ENCODE results near the gene BEST1. TPM values are rescaled to one million over a fixed set of nuclear protein-coding genes. Genes with fewer than 3 reads are reported as not detected.

The BEST1 gene
- total RNA-seq, 1 experiment from 2014 or later: 0.13 TPM

DNA sequence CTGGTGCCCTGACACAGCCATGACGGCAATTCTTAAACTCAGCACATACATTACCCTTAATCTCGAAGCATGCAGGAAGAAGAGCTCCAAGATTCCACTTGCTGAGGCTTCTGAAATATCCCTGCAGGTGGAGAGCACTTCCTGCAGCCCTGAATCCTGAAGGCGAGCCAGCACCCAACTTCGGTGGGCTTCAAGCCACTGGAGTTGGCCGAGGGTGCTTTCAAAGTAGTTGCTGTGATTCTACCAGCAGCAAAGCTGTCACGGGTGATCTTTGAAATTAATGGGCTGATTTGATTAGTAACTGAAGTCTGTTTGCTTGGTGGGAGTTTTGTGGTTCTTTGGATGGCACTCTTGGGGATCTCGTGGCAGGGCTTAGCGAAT is 26.3 kb downstream of the BEST1 start:
- DNase-seq (ENCODE audit: low read depth, low spot score) (no peak), ATAC-seq (no peak)
- Histone ChIP-seq H3K9me3 (ENCODE audit: control insufficient read depth, insufficient read depth, low read depth, low read length) (no peaks in the 10 kb centered on the region), H3K4me3 (ENCODE audit: low read depth in 2 of 2, low read length in 2 of 2) (no peak overlapping the region), H3K36me3 (ENCODE audit: control insufficient read depth, insufficient read depth, low read length) (no peaks in the 10 kb centered on the region), H3K4me1 (ENCODE audit: control insufficient read depth, insufficient read depth, low read length) (peaks cover 30% of the 10 kb centered on the region), H3K27me3 (ENCODE audit: control insufficient read depth, insufficient read depth, low read length) (no peaks in the 10 kb centered on the region), H3K27ac (ENCODE audit: low read length) (0 out of 2 replicates have a peak overlapping the region, but pooled peaks have one; percentile 13)
- CTCF ChIA-PET: no interaction called here
- TF ChIP-seq POLR2AphosphoS5 (IDR thresholded peaks at IDR 0.05; ENCODE audit: low read depth, low read length): no peak
- intact Hi-C loops (cut with micrococcal nuclease; ENCODE audit: unreplicated experiment): no loop called here
- POLR2A ChIA-PET: no interaction called here
- no TSS peak for BruUV-seq (replicated peaks)
- in situ Hi-C loops (cut with HindIII; ENCODE audit: low pct_unique_long_range_greater_than_20kb, low sequenced_read_pairs): no loop called here

DNA sequence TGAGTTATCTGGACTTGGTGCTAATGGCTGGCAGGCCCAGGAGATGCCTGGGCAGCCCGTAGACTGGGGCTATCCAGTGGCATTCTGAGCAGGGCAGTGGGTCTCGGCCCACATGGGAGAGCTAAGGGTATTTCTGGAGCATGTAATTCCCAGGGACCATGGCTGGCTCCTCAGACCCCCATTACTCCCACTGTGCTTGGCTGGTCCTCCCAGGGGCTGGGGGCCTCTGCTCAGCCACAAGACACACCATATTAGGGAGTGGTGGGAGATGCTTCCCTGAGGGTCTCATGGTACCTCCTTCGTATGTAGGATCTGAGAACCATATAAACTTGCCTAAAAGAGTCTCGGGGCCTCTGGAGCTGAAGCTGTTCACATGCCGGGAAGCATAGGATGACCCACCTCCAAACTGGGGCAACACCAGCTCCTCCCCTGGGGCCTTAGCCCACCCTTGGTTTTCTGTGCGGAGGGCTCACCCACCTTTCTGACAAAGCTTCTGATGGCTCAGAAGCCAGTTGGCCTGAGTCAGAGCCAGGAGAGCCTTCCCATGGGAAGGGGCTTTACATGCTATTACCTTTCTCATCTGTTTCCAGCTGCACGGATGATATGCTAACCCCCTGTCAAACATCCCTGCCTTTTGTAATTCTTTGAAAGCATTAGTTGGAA is 26.8 kb downstream of the BEST1 start:
- in situ Hi-C loops (cut with HindIII; ENCODE audit: low pct_unique_long_range_greater_than_20kb, low sequenced_read_pairs) (no loop called here), intact Hi-C loops (cut with micrococcal nuclease; ENCODE audit: unreplicated experiment) (no loop called here)
- ChIA-PET CTCF (no interaction called here), POLR2A (interaction anchor here (0.6 kb wide), 1 partner anchor 162 kb away, joined by 3 read pairs; no protein-coding TSS in a partner anchor)
- H3K4me3 ChIP-seq (ENCODE audit: low read depth in 2 of 2, low read length in 2 of 2): no peak overlapping the region
- H3K27ac ChIP-seq (ENCODE audit: low read length): 0 out of 2 replicates have a peak overlapping the region, but pooled peaks have one; percentile 13
- DNase-seq (ENCODE audit: low read depth, low spot score) (no peak), ATAC-seq (no peak)
- no TSS peak for BruUV-seq (replicated peaks)
- H3K27me3 ChIP-seq (ENCODE audit: control insufficient read depth, insufficient read depth, low read length): no peaks in the 10 kb centered on the region
- H3K4me1 ChIP-seq (ENCODE audit: control insufficient read depth, insufficient read depth, low read length): peaks cover 29% of the 10 kb centered on the region
- H3K9me3 ChIP-seq (ENCODE audit: control insufficient read depth, insufficient read depth, low read depth, low read length): no peaks in the 10 kb centered on the region
- TF ChIP-seq, protein P1, sequence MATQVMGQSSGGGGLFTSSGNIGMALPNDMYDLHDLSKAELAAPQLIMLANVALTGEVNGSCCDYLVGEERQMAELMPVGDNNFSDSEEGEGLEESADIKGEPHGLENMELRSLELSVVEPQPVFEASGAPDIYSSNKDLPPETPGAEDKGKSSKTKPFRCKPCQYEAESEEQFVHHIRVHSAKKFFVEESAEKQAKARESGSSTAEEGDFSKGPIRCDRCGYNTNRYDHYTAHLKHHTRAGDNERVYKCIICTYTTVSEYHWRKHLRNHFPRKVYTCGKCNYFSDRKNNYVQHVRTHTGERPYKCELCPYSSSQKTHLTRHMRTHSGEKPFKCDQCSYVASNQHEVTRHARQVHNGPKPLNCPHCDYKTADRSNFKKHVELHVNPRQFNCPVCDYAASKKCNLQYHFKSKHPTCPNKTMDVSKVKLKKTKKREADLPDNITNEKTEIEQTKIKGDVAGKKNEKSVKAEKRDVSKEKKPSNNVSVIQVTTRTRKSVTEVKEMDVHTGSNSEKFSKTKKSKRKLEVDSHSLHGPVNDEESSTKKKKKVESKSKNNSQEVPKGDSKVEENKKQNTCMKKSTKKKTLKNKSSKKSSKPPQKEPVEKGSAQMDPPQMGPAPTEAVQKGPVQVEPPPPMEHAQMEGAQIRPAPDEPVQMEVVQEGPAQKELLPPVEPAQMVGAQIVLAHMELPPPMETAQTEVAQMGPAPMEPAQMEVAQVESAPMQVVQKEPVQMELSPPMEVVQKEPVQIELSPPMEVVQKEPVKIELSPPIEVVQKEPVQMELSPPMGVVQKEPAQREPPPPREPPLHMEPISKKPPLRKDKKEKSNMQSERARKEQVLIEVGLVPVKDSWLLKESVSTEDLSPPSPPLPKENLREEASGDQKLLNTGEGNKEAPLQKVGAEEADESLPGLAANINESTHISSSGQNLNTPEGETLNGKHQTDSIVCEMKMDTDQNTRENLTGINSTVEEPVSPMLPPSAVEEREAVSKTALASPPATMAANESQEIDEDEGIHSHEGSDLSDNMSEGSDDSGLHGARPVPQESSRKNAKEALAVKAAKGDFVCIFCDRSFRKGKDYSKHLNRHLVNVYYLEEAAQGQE (IDR thresholded peaks at IDR 0.05; ENCODE audit: insufficient read depth in 1 of 2, low read depth in 2 of 2, low read length in 1 of 2): no peak
- TF ChIP-seq SIN3A (IDR thresholded peaks at IDR 0.05; ENCODE audit: borderline replicate concordance, insufficient read depth, low read depth, low read length) (no peak), TCF7L2 (IDR thresholded peaks at IDR 0.05; ENCODE audit: low read depth, low read length) (no peak), POLR2AphosphoS5 (IDR thresholded peaks at IDR 0.05; ENCODE audit: low read depth, low read length) (no peak)
- TF ChIP-seq, protein P2, sequence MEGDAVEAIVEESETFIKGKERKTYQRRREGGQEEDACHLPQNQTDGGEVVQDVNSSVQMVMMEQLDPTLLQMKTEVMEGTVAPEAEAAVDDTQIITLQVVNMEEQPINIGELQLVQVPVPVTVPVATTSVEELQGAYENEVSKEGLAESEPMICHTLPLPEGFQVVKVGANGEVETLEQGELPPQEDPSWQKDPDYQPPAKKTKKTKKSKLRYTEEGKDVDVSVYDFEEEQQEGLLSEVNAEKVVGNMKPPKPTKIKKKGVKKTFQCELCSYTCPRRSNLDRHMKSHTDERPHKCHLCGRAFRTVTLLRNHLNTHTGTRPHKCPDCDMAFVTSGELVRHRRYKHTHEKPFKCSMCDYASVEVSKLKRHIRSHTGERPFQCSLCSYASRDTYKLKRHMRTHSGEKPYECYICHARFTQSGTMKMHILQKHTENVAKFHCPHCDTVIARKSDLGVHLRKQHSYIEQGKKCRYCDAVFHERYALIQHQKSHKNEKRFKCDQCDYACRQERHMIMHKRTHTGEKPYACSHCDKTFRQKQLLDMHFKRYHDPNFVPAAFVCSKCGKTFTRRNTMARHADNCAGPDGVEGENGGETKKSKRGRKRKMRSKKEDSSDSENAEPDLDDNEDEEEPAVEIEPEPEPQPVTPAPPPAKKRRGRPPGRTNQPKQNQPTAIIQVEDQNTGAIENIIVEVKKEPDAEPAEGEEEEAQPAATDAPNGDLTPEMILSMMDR (IDR thresholded peaks at IDR 0.05): no peak
- no peaks in the 10 kb centered on the region for H3K36me3 ChIP-seq (ENCODE audit: control insufficient read depth, insufficient read depth, low read length)
